Measurements from ENCODE around the gene USH1C.

Gene USH1C

GRCh38 chr11:17511571-17511970 is 32.6 kb downstream of the USH1C start:
- Histone ChIP-seq H3K4me1 (ENCODE audit: insufficient read depth, poor library complexity, severe bottlenecking) (no peaks in the 10 kb centered on the region), H3K27me3 (ENCODE audit: insufficient read depth, poor library complexity, severe bottlenecking) (no peaks in the 10 kb centered on the region), H3K9me3 (ENCODE audit: severe bottlenecking) (no peaks in the 10 kb centered on the region), H3K27ac (ENCODE audit: poor library complexity, severe bottlenecking) (no peak overlapping the region), H3K4me3 (ENCODE audit: severe bottlenecking) (no peak overlapping the region), H3K36me3 (ENCODE audit: low read depth) (no peaks in the 10 kb centered on the region)
- TF ChIP-seq CTCF (IDR thresholded peaks at IDR 0.05; ENCODE audit: poor library complexity, severe bottlenecking), result no peak
- ATAC-seq (ENCODE audit: low read depth) (no peak), DNase-seq (ENCODE audit: low spot score) (no peak)

GRCh38 chr11:17510507-17511206 is 33.6 kb downstream of the USH1C start:
- TF ChIP-seq CTCF (IDR thresholded peaks at IDR 0.05; ENCODE audit: poor library complexity, severe bottlenecking), result no peak
- no peak overlapping the region for H3K27ac ChIP-seq (ENCODE audit: poor library complexity, severe bottlenecking)
- H3K4me3 ChIP-seq (ENCODE audit: severe bottlenecking), result no peak overlapping the region
- no peaks in the 10 kb centered on the region for H3K4me1 ChIP-seq (ENCODE audit: insufficient read depth, poor library complexity, severe bottlenecking)
- ATAC-seq (ENCODE audit: low read depth) (no peak), DNase-seq (ENCODE audit: low spot score) (no peak)
- H3K36me3 ChIP-seq (ENCODE audit: low read depth), result no peaks in the 10 kb centered on the region
- no peaks in the 10 kb centered on the region for H3K27me3 ChIP-seq (ENCODE audit: insufficient read depth, poor library complexity, severe bottlenecking)
- no peaks in the 10 kb centered on the region for H3K9me3 ChIP-seq (ENCODE audit: severe bottlenecking)

GRCh38 chr11:17508791-17509190 is 35.4 kb downstream of the USH1C start:
- DNase-seq (ENCODE audit: low spot score) (no peak), ATAC-seq (ENCODE audit: low read depth) (no peak)
- no peak overlapping the region for H3K4me3 ChIP-seq (ENCODE audit: severe bottlenecking)
- H3K27ac ChIP-seq (ENCODE audit: poor library complexity, severe bottlenecking), result no peak overlapping the region
- H3K9me3 ChIP-seq (ENCODE audit: severe bottlenecking), result no peaks in the 10 kb centered on the region
- no peaks in the 10 kb centered on the region for H3K4me1 ChIP-seq (ENCODE audit: insufficient read depth, poor library complexity, severe bottlenecking)
- no peaks in the 10 kb centered on the region for H3K36me3 ChIP-seq (ENCODE audit: low read depth)
- H3K27me3 ChIP-seq (ENCODE audit: insufficient read depth, poor library complexity, severe bottlenecking), result no peaks in the 10 kb centered on the region
- no peak for TF ChIP-seq CTCF (IDR thresholded peaks at IDR 0.05; ENCODE audit: poor library complexity, severe bottlenecking)

DNA sequence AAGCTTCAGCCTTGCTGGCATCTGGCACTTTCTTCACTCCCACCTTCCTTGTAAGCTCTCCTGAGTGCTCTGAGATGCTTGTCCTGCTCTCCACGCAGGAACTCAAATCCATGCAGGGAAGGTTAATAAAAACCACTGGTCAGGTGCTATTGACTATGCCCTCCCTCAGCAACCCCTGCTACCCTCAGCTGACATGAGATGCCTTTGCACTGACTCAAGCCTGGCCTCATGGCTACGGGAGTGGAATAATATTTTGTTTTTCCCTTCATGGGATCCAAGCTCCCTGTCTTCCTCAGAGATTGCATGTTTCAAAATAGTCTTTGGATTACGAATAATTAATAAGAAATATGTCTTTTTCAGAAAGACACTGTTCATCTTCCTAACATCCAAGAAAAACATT is 35.9 kb downstream of the USH1C start:
- Histone ChIP-seq H3K27ac (ENCODE audit: poor library complexity, severe bottlenecking) (no peak overlapping the region), H3K4me1 (ENCODE audit: insufficient read depth, poor library complexity, severe bottlenecking) (no peaks in the 10 kb centered on the region), H3K36me3 (ENCODE audit: low read depth) (no peaks in the 10 kb centered on the region), H3K9me3 (ENCODE audit: severe bottlenecking) (no peaks in the 10 kb centered on the region), H3K4me3 (ENCODE audit: severe bottlenecking) (no peak overlapping the region), H3K27me3 (ENCODE audit: insufficient read depth, poor library complexity, severe bottlenecking) (no peaks in the 10 kb centered on the region)
- DNase-seq (ENCODE audit: low spot score) (no peak), ATAC-seq (ENCODE audit: low read depth) (no peak)
- no peak for TF ChIP-seq CTCF (IDR thresholded peaks at IDR 0.05; ENCODE audit: poor library complexity, severe bottlenecking)

DNA sequence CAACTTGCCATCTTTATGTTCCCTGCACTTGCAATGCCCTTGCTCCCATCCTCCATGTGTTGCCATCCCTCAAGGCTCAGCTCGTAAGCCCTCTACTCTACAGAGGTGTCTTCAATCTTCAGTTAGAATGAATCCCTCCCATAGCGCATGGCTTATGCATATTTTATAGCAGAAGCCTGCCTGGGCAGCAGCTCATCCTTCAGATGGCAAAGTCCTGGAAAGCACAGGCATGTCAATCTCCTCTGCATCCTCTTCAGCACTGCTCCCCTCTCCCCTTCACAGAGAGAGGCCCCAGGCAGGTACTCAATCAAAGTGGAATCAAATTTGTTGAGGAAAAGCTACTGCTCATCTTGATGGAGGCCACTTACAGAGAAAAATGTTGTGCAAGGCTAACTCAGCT is 36.4 kb downstream of the USH1C start:
- H3K27ac ChIP-seq (ENCODE audit: poor library complexity, severe bottlenecking), result no peak overlapping the region
- TF ChIP-seq CTCF (IDR thresholded peaks at IDR 0.05; ENCODE audit: poor library complexity, severe bottlenecking), result no peak
- DNase-seq (ENCODE audit: low spot score), result no peak
- no peaks in the 10 kb centered on the region for H3K4me1 ChIP-seq (ENCODE audit: insufficient read depth, poor library complexity, severe bottlenecking)
- no peak overlapping the region for H3K4me3 ChIP-seq (ENCODE audit: severe bottlenecking)
- no peaks in the 10 kb centered on the region for H3K27me3 ChIP-seq (ENCODE audit: insufficient read depth, poor library complexity, severe bottlenecking)
- H3K36me3 ChIP-seq (ENCODE audit: low read depth), result no peaks in the 10 kb centered on the region
- no peak for ATAC-seq (ENCODE audit: low read depth)
- no peaks in the 10 kb centered on the region for H3K9me3 ChIP-seq (ENCODE audit: severe bottlenecking)
